Large intestine (tissue), 3 donors: Measurements from ENCODE around the gene MICALL1. TPM values are rescaled to one million over a fixed set of nuclear protein-coding genes. Genes with fewer than 3 reads are reported as not detected.
"Not testable (repeated sequence)": the region's sequence is repeated elsewhere in the genome, so short reads cannot be mapped to it uniquely, and the experiment has no call there.

Experiments
- DNase-seq, 2 donors: peaks; one replicate each; pipeline versions ENCODE4 v3.0.0 to v3.0.0-alpha.2; 2013
- H3K27ac ChIP-seq: one replicate; pipeline ENCODE4 v1.5.1; 2013; ENCODE audit warnings: low read length
- H3K27me3 ChIP-seq: 2 replicates; pipeline ENCODE4 v1.6.1; 2013; ENCODE audit warnings: low read length; ENCODE audit not compliant: control insufficient read depth, insufficient read depth
- H3K36me3 ChIP-seq: 2 replicates; pipeline ENCODE4 v1.6.1; 2013; ENCODE audit warnings: low read length; ENCODE audit not compliant: control insufficient read depth, insufficient read depth
- H3K4me1 ChIP-seq: one replicate; pipeline ENCODE4 v1.6.1; 2013; ENCODE audit warnings: low read length; ENCODE audit not compliant: control insufficient read depth, insufficient read depth
- H3K4me3 ChIP-seq: one replicate; pipeline ENCODE4 v1.5.1; 2013; ENCODE audit warnings: low read length
- H3K9me3 ChIP-seq: one replicate; pipeline ENCODE4 v1.6.1; 2013; ENCODE audit warnings: mild to moderate bottlenecking, low read depth, low read length, moderate library complexity; ENCODE audit not compliant: control insufficient read depth
- WGBS: methylation state at CpG from one replicate; pipeline ENCODE4 v1.1.5; 2013; ENCODE audit warnings: low lambda C conversion rate; ENCODE audit not compliant: insufficient coverage; 5-methylcytosine and 5-hydroxymethylcytosine counted together
- polyA plus RNA-seq: library from polyadenylated mRNA; unstranded; fragments of 120-200 nt; gene quantifications from one replicate; pipeline ENCODE4 v1.2.1, GENCODE V29; 2013

MICALL1 gene
- polyA plus RNA-seq, 1 donor, result 14.5 TPM

- Histone ChIP-seq H3K4me3 (no peak overlapping the region), H3K27me3 (no peaks in the 10 kb centered on the region), H3K27ac (no peak overlapping the region), H3K4me1 (no peaks in the 10 kb centered on the region), H3K36me3 (peaks cover 25% of the 10 kb centered on the region), H3K9me3 (no peaks in the 10 kb centered on the region)
- WGBS, result 67% methylated on average over 1 of the region's 12 CpGs
- DNase-seq, result no peak
Observed at GRCh38 chr22:37943136-37943824, 37.2 kb downstream of the MICALL1 start.

- H3K9me3 ChIP-seq, result no peaks in the 10 kb centered on the region
- H3K27me3 ChIP-seq, result no peaks in the 10 kb centered on the region
- H3K4me3 ChIP-seq, result no peak overlapping the region
- WGBS, result no CpG with 5 or more reads among the region's 7 CpGs
- H3K27ac ChIP-seq, result no peak overlapping the region
- DNase-seq, result no peak
- H3K4me1 ChIP-seq, result no peaks in the 10 kb centered on the region
- H3K36me3 ChIP-seq, result peaks cover 25% of the 10 kb centered on the region
Observed at GRCh38 chr22:37943825-37944198, 37.7 kb downstream of the MICALL1 start.

GRCh38 chr22:37944423-37944822 is 38.3 kb downstream of the MICALL1 start:
- no CpG with 5 or more reads among the region's 11 CpGs for WGBS
- peaks cover 23% of the 10 kb centered on the region for H3K36me3 ChIP-seq
- not testable (repeated sequence) for DNase-seq, H3K4me1 ChIP-seq, H3K27ac ChIP-seq, H3K27me3 ChIP-seq, H3K4me3 ChIP-seq, H3K9me3 ChIP-seq

- not testable (repeated sequence) for DNase-seq, H3K4me1 ChIP-seq, H3K36me3 ChIP-seq, H3K4me3 ChIP-seq, H3K9me3 ChIP-seq, H3K27ac ChIP-seq, H3K27me3 ChIP-seq
- no CpG with 5 or more reads among the region's 14 CpGs for WGBS
Observed at GRCh38 chr22:37947142-37947795, 41.2 kb downstream of the MICALL1 start.

GRCh38 chr22:37951305-37951704 is 45.2 kb downstream of the MICALL1 start:
- DNase-seq, result no peak
- WGBS, result 71% methylated on average over 3 of the region's 8 CpGs
- no peaks in the 10 kb centered on the region for H3K36me3 ChIP-seq

GRCh38 chr22:37952629-37953028 is 46.5 kb downstream of the MICALL1 start:
- WGBS, result no CpG with 5 or more reads among the region's 20 CpGs
- H3K27ac ChIP-seq, DNase-seq, H3K9me3 ChIP-seq: not testable (repeated sequence)
- peak overlapping the region; percentile 96 for H3K4me3 ChIP-seq
- H3K4me1 ChIP-seq, result peaks cover 12% of the 10 kb centered on the region
- H3K36me3 ChIP-seq, result peaks cover 12% of the 10 kb centered on the region
- H3K27me3 ChIP-seq, result peaks cover 10% of the 10 kb centered on the region

More at GRCh38 chr22:37951305-37951704, 45.2 kb downstream of the MICALL1 start:
- no peaks in the 10 kb centered on the region for H3K9me3 ChIP-seq
- H3K27me3 ChIP-seq, result peaks cover 10% of the 10 kb centered on the region
- no peak overlapping the region for H3K4me3 ChIP-seq
- no peak overlapping the region for H3K27ac ChIP-seq
- H3K4me1 ChIP-seq, result peaks cover 12% of the 10 kb centered on the region

GRCh38 chr22:37953062-37953436 is 47.0 kb downstream of the MICALL1 start:
- no peaks in the 10 kb centered on the region for H3K9me3 ChIP-seq
- no peak for DNase-seq
- H3K4me1 ChIP-seq, result peaks cover 12% of the 10 kb centered on the region
- WGBS, result no CpG with 5 or more reads among the region's 13 CpGs
- H3K4me3 ChIP-seq, result peak overlapping the region; percentile 96
- H3K36me3 ChIP-seq, result peaks cover 15% of the 10 kb centered on the region
- H3K27ac ChIP-seq, result no peak overlapping the region
- H3K27me3 ChIP-seq, result peaks cover 10% of the 10 kb centered on the region

- peaks cover 18% of the 10 kb centered on the region for H3K36me3 ChIP-seq
- H3K27me3 ChIP-seq, result peaks cover 10% of the 10 kb centered on the region
- H3K4me1 ChIP-seq, result peaks cover 12% of the 10 kb centered on the region
- peak; percentile 93 to 96 for DNase-seq
- H3K9me3 ChIP-seq, result no peaks in the 10 kb centered on the region
- H3K27ac ChIP-seq, result no peak within 1 kb of the TSS
- no CpG with 5 or more reads among the region's 52 CpGs for WGBS
- H3K4me3 ChIP-seq, result peak within 1 kb of the TSS; percentile 96
Observed at GRCh38 chr22:37953437-37954179, 47.5 kb downstream of the MICALL1 start, which contains the start of the genes C22orf23 and POLR2F. Gene C22orf23 (minus strand): TSS chr22:37953601. CDS start chr22:37953149, 452 bp downstream. Gene POLR2F (plus strand): TSS chr22:37953699. CDS start chr22:37953788, 89 bp downstream.

- no peak for DNase-seq
- WGBS, result 88% methylated on average over 3 of the region's 4 CpGs
- Histone ChIP-seq H3K9me3 (no peaks in the 10 kb centered on the region), H3K4me3 (no peak overlapping the region), H3K36me3 (peaks cover 27% of the 10 kb centered on the region), H3K27ac (no peak overlapping the region), H3K4me1 (peaks cover 12% of the 10 kb centered on the region), H3K27me3 (peaks cover 10% of the 10 kb centered on the region)
Observed at GRCh38 chr22:37954686-37955085, 48.6 kb downstream of the MICALL1 start.

GRCh38 chr22:37955825-37956397 is 49.8 kb downstream of the MICALL1 start:
- not testable (repeated sequence) for DNase-seq, H3K9me3 ChIP-seq, H3K4me3 ChIP-seq, H3K27ac ChIP-seq
- 100% methylated on average over 3 of the region's 15 CpGs for WGBS
- Histone ChIP-seq H3K36me3 (peaks cover 35% of the 10 kb centered on the region), H3K27me3 (peaks cover 10% of the 10 kb centered on the region), H3K4me1 (peaks cover 12% of the 10 kb centered on the region)
